SU-DHL-6 (cell line): ENCODE measurements around the gene RMND5B.

ENCODE experiments used
- H2AFZ ChIP-seq: fragments of 200-600 bp; sonication (generic); 2 replicates; pipeline ENCODE4 v1.6.1; 2014; ENCODE audit warnings: low read depth, mild to moderate bottlenecking, moderate library complexity, mixed read lengths, antibody characterized with exemption, low read length; ENCODE audit not compliant: severe bottlenecking
- H3F3A ChIP-seq: fragments of 200-600 bp; shearing (Covaris generic); 2 replicates; pipeline ENCODE4 v1.6.0; 2016; ENCODE audit warnings: antibody characterized with exemption, mild to moderate bottlenecking; ENCODE audit not compliant: insufficient read depth
- H3K27ac ChIP-seq: fragments of 200-600 bp; sonication (generic); 2 replicates; pipeline ENCODE4 v1.5.1; 2016; ENCODE audit warnings: low read depth, mild to moderate bottlenecking, low read length, moderate library complexity, mixed read lengths
- H3K27me3 ChIP-seq: fragments of 200-600 bp; sonication (generic), shearing (Covaris generic); 2 replicates; pipeline ENCODE4 v1.6.0; 2014; ENCODE audit warnings: mild to moderate bottlenecking, low read length
- H3K36me3 ChIP-seq: fragments of 200-600 bp; sonication (generic); 2 replicates; pipeline ENCODE4 v1.6.1; 2014; ENCODE audit warnings: mild to moderate bottlenecking, low read length, mixed read lengths
- H3K4me2 ChIP-seq: fragments of 300-600, 200-600 bp; shearing (Covaris generic), sonication (generic); 2 replicates; pipeline ENCODE4 v1.6.0; 2014; ENCODE audit warnings: low read length, low read depth, mild to moderate bottlenecking; ENCODE audit not compliant: poor library complexity, severe bottlenecking
- H3K4me3 ChIP-seq: fragments of 200-600 bp; sonication (generic); 2 replicates; pipeline ENCODE4 v1.5.1; 2014; ENCODE audit warnings: antibody characterized with exemption, low read length, mild to moderate bottlenecking, mixed read lengths; ENCODE audit not compliant: insufficient read depth, poor library complexity, severe bottlenecking
- H3K79me2 ChIP-seq: fragments of 200-600 bp; sonication (generic); 2 replicates; pipeline ENCODE4 v1.6.1; 2014; ENCODE audit warnings: mild to moderate bottlenecking, low read length, moderate library complexity; ENCODE audit not compliant: insufficient read depth
- H3K9ac ChIP-seq: fragments of 200-600 bp; sonication (generic); 2 replicates; pipeline ENCODE4 v1.7.0; 2014; ENCODE audit warnings: mild to moderate bottlenecking, low read length
- H3K9me2 ChIP-seq: fragments of 200-600 bp; sonication (generic); replicated peaks from 2 replicates; pipeline ENCODE4 v1.6.1; 2014; ENCODE audit warnings: low read length; ENCODE audit not compliant: insufficient read depth
- H3K9me3 ChIP-seq: fragments of 200-600 bp; sonication (generic); 2 replicates; pipeline ENCODE4 v1.6.1; 2014; ENCODE audit warnings: low read length, mixed read lengths; ENCODE audit not compliant: insufficient read depth
- H4K20me1 ChIP-seq: fragments of 200-600 bp; sonication (generic); 2 replicates; pipeline ENCODE4 v1.6.1; 2014; ENCODE audit warnings: low read depth, mild to moderate bottlenecking, antibody characterized with exemption, low read length, moderate library complexity, mixed read lengths
- CTCF ChIP-seq: fragments of 200-600 bp; sonication (generic); IDR thresholded peaks from one replicate; pipeline ENCODE4 v1.5.1; 2017; ENCODE audit warnings: antibody characterized with exemption, mild to moderate bottlenecking, low read length, moderate library complexity; ENCODE audit not compliant: insufficient read depth, poor library complexity, severe bottlenecking
- EZH2phosphoT487 ChIP-seq: fragments of 200-600 bp; sonication (generic), shearing (Covaris generic); conservative IDR thresholded peaks from 2 replicates; pipeline ENCODE4 v1.6.1; 2018; ENCODE audit warnings: mild to moderate bottlenecking, antibody characterized with exemption, low read length, moderate library complexity, mixed read lengths

Gene RMND5B

GRCh38 chr5:178115136-178115813 lies 15.5 kb upstream of the RMND5B start:
- no peak for TF ChIP-seq EZH2phosphoT487
- no peak for TF ChIP-seq CTCF
- no peaks in the 10 kb centered on the region for H3K9me2 ChIP-seq
- peak overlapping the region; percentile 94 for H3K27ac ChIP-seq
- H2AFZ ChIP-seq: no peak overlapping the region
- no peaks in the 10 kb centered on the region for H4K20me1 ChIP-seq
- H3K4me3 ChIP-seq: peak overlapping the region; percentile 65
- H3F3A ChIP-seq: peaks cover 70% of the 10 kb centered on the region
- no peaks in the 10 kb centered on the region for H3K36me3 ChIP-seq
- H3K27me3 ChIP-seq: no peaks in the 10 kb centered on the region
- H3K79me2 ChIP-seq: peaks cover 44% of the 10 kb centered on the region
- H3K9me3 ChIP-seq: no peaks in the 10 kb centered on the region
- H3K9ac ChIP-seq: peak overlapping the region; percentile 91
- peak overlapping the region; percentile 78 for H3K4me2 ChIP-seq

- Histone ChIP-seq H3K27me3 (no peaks in the 10 kb centered on the region), H3K9me2 (no peaks in the 10 kb centered on the region), H3F3A (peaks cover 75% of the 10 kb centered on the region), H3K9ac (peak overlapping the region; percentile 91), H3K27ac (peak overlapping the region; percentile 94), H3K9me3 (no peaks in the 10 kb centered on the region), H3K36me3 (no peaks in the 10 kb centered on the region), H3K4me3 (peak overlapping the region; percentile 65), H4K20me1 (no peaks in the 10 kb centered on the region), H3K4me2 (peak overlapping the region; percentile 78), H3K79me2 (peaks cover 44% of the 10 kb centered on the region), H2AFZ (no peak overlapping the region)
- TF ChIP-seq CTCF (no peak), EZH2phosphoT487 (no peak)
Observed at GRCh38 chr5:178115814-178116142, 15.0 kb upstream of the RMND5B start.

- Histone ChIP-seq H3K27ac (peak overlapping the region; percentile 94), H3K27me3 (no peaks in the 10 kb centered on the region), H3K4me2 (peak overlapping the region; percentile 78), H3K4me3 (peak overlapping the region; percentile 65), H3K9me3 (no peaks in the 10 kb centered on the region), H4K20me1 (no peaks in the 10 kb centered on the region), H2AFZ (no peak overlapping the region), H3K9ac (peak overlapping the region; percentile 91), H3F3A (peaks cover 75% of the 10 kb centered on the region), H3K79me2 (peaks cover 44% of the 10 kb centered on the region), H3K36me3 (no peaks in the 10 kb centered on the region), H3K9me2 (no peaks in the 10 kb centered on the region)
- TF ChIP-seq CTCF (no peak), EZH2phosphoT487 (no peak)
Observed at GRCh38 chr5:178116143-178116885, 14.5 kb upstream of the RMND5B start.
